NB4 (cell line): ENCODE measurements around the gene B3GNT2.

Experiments used
- MYC ChIP-seq: IDR thresholded peaks from 2 replicates; pipeline ENCODE4 v1.6.1; 2011; ENCODE audit warnings: low read depth, low read length
- TF ChIP-seq, protein P1 (sequence below): IDR thresholded peaks from one replicate; pipeline ENCODE4 v1.5.1; 2012; ENCODE audit warnings: low read depth, low read length

DNA sequence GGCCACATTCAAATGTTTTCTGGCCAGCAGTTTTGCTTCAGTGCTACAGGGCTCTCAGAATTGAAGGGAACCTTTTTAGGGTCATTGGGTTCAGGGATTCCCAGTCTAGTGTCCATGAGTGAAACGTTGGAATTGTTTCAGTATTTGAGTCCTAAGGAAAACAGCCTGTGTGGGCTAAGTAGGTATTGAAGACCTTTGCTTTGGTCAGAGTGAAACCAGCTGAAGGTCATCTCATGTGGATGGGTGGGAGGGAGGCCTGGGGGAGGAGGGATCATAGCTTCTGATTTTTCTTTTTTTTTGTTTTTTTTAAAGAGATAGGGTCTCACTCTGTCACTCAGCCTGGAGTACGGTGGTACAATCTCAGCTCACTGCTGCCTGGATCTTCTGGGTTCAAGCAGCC, 20.2 kb downstream of the B3GNT2 start:
- TF ChIP-seq, protein P1, sequence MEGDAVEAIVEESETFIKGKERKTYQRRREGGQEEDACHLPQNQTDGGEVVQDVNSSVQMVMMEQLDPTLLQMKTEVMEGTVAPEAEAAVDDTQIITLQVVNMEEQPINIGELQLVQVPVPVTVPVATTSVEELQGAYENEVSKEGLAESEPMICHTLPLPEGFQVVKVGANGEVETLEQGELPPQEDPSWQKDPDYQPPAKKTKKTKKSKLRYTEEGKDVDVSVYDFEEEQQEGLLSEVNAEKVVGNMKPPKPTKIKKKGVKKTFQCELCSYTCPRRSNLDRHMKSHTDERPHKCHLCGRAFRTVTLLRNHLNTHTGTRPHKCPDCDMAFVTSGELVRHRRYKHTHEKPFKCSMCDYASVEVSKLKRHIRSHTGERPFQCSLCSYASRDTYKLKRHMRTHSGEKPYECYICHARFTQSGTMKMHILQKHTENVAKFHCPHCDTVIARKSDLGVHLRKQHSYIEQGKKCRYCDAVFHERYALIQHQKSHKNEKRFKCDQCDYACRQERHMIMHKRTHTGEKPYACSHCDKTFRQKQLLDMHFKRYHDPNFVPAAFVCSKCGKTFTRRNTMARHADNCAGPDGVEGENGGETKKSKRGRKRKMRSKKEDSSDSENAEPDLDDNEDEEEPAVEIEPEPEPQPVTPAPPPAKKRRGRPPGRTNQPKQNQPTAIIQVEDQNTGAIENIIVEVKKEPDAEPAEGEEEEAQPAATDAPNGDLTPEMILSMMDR, result no peak
- no peak for TF ChIP-seq MYC
